ENCODE results near the gene BPIFB3. TPM values are rescaled to one million over a fixed set of nuclear protein-coding genes. Genes with fewer than 3 reads are reported as not detected.
"Not testable (repeated sequence)": the region's sequence is repeated elsewhere in the genome, so short reads cannot be mapped to it uniquely, and the experiment has no call there.

The BPIFB3 gene
- total RNA-seq, 1 experiment from 2014 or later = not detected

- DNase-seq (ENCODE audit: low spot score) = no peak
Observed at GRCh38 chr20:33027769-33028751, 25.6 kb upstream of the BPIFB3 start.

GRCh38 chr20:33028875-33029274, 24.8 kb upstream of the BPIFB3 start:
- DNase-seq (ENCODE audit: low spot score) = no peak

- DNase-seq (ENCODE audit: low spot score) = no peak
Observed at GRCh38 chr20:33030076-33030475, 23.6 kb upstream of the BPIFB3 start.

GRCh38 chr20:33030569-33030968, 23.1 kb upstream of the BPIFB3 start:
- DNase-seq (ENCODE audit: low spot score) = no peak

GRCh38 chr20:33031531-33031930, 22.2 kb upstream of the BPIFB3 start, which contains the start of gene BPIFB6:
TSS of gene BPIFB6 (plus strand) at chr20:33031648. CDS start at chr20:33031648, 0 bp downstream.
- no peak for DNase-seq (ENCODE audit: low spot score)

- DNase-seq (ENCODE audit: low spot score) = no peak
Observed at GRCh38 chr20:33032555-33032954, 21.1 kb upstream of the BPIFB3 start.

- DNase-seq (ENCODE audit: low spot score) = no peak
Observed at GRCh38 chr20:33033381-33033780, 20.3 kb upstream of the BPIFB3 start.

GRCh38 chr20:33034115-33034514, 19.6 kb upstream of the BPIFB3 start:
- no peak for DNase-seq (ENCODE audit: low spot score)

GRCh38 chr20:33034901-33035492, 18.7 kb upstream of the BPIFB3 start:
- DNase-seq (ENCODE audit: low spot score) = no peak

- no peak for DNase-seq (ENCODE audit: low spot score)
Observed at GRCh38 chr20:33037456-33037855, 16.2 kb upstream of the BPIFB3 start.

- no peak for DNase-seq (ENCODE audit: low spot score)
Observed at GRCh38 chr20:33038243-33038642, 15.5 kb upstream of the BPIFB3 start.

GRCh38 chr20:33042430-33042829, 11.3 kb upstream of the BPIFB3 start:
- DNase-seq (ENCODE audit: low spot score) = no peak

GRCh38 chr20:33042983-33043730, 10.5 kb upstream of the BPIFB3 start:
- no peak for DNase-seq (ENCODE audit: low spot score)

GRCh38 chr20:33043731-33044181, 9.9 kb upstream of the BPIFB3 start:
- no peak for DNase-seq (ENCODE audit: low spot score)

GRCh38 chr20:33045129-33045721, 8.5 kb upstream of the BPIFB3 start:
- DNase-seq (ENCODE audit: low spot score) = not testable (repeated sequence)

GRCh38 chr20:33046412-33046811, 7.3 kb upstream of the BPIFB3 start:
- DNase-seq (ENCODE audit: low spot score) = no peak

GRCh38 chr20:33051333-33051732, 2.4 kb upstream of the BPIFB3 start:
- no peak for DNase-seq (ENCODE audit: low spot score)

- no peak for DNase-seq (ENCODE audit: low spot score)
Observed at GRCh38 chr20:33054381-33054780, 678 bp downstream of the BPIFB3 start.

- no peak for DNase-seq (ENCODE audit: low spot score)
Observed at GRCh38 chr20:33054791-33055190, 1.1 kb downstream of the BPIFB3 start.

- no peak for DNase-seq (ENCODE audit: low spot score)
Observed at GRCh38 chr20:33059136-33059535, 5.4 kb downstream of the BPIFB3 start.

- no peak for DNase-seq (ENCODE audit: low spot score)
Observed at GRCh38 chr20:33059741-33060390, 6.2 kb downstream of the BPIFB3 start.

All from A172 (cell line).